ENCODE measurements around the gene FLNB.

FLNB gene

GRCh38 chr3:58191361-58191991 lies 183.3 kb downstream of the FLNB start:
- no peak overlapping the region for H3K4me3 ChIP-seq (ENCODE audit: low read depth in 1 of 2, low read length in 1 of 2)
- H3K27ac ChIP-seq, result no peak overlapping the region
- no peaks in the 10 kb centered on the region for H3K4me1 ChIP-seq (ENCODE audit: control insufficient read depth in 1 of 2, insufficient read depth in 1 of 2, low read depth in 1 of 2, low read length in 1 of 2)
- no peak for TF ChIP-seq CTCF (IDR thresholded peaks at IDR 0.05)
- no peaks in the 10 kb centered on the region for H3K27me3 ChIP-seq
- H3K36me3 ChIP-seq, result no peaks in the 10 kb centered on the region
- no peaks in the 10 kb centered on the region for H3K9me3 ChIP-seq

DNA sequence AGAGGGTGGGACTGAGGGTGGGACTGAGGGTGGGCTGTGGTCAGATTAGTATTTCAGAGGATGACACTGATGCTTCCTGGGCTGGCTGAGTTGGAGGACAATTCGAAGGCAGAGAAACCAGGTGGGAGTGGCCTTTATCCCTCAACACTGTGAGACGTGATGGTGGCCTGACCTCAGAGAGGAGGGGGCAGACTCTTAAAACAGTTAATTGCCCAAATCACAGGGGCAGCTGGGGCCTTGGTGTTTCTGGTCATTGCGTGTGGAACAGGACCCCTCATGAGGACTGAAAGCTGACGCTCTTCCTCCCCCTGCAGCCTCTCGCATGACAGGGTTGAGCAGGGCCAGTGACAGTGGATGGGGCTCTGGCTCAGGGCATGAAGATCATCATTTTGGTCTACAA lies 183.8 kb downstream of the FLNB start:
- Histone ChIP-seq H3K27ac (no peak overlapping the region), H3K36me3 (no peaks in the 10 kb centered on the region), H3K4me3 (ENCODE audit: low read depth in 1 of 2, low read length in 1 of 2) (no peak overlapping the region), H3K27me3 (no peaks in the 10 kb centered on the region), H3K4me1 (ENCODE audit: control insufficient read depth in 1 of 2, insufficient read depth in 1 of 2, low read depth in 1 of 2, low read length in 1 of 2) (no peaks in the 10 kb centered on the region), H3K9me3 (no peaks in the 10 kb centered on the region)
- TF ChIP-seq CTCF (IDR thresholded peaks at IDR 0.05), result no peak

- H3K9me3 ChIP-seq, result no peaks in the 10 kb centered on the region
- no peaks in the 10 kb centered on the region for H3K27me3 ChIP-seq
- H3K4me3 ChIP-seq (ENCODE audit: low read depth in 1 of 2, low read length in 1 of 2), result no peak overlapping the region
- no peak overlapping the region for H3K27ac ChIP-seq
- no peaks in the 10 kb centered on the region for H3K36me3 ChIP-seq
- no peaks in the 10 kb centered on the region for H3K4me1 ChIP-seq (ENCODE audit: control insufficient read depth in 1 of 2, insufficient read depth in 1 of 2, low read depth in 1 of 2, low read length in 1 of 2)
- TF ChIP-seq CTCF (IDR thresholded peaks at IDR 0.05), result no peak
These were observed 185.6 kb downstream of the FLNB start for GRCh38 chr3:58193682-58194407.

- no peaks in the 10 kb centered on the region for H3K4me1 ChIP-seq (ENCODE audit: control insufficient read depth in 1 of 2, insufficient read depth in 1 of 2, low read depth in 1 of 2, low read length in 1 of 2)
- H3K4me3 ChIP-seq (ENCODE audit: low read depth in 1 of 2, low read length in 1 of 2), result no peak overlapping the region
- no peak for TF ChIP-seq CTCF (IDR thresholded peaks at IDR 0.05)
- H3K27me3 ChIP-seq, result peaks cover 10% of the 10 kb centered on the region
- no peak overlapping the region for H3K27ac ChIP-seq
- no peaks in the 10 kb centered on the region for H3K9me3 ChIP-seq
- no peaks in the 10 kb centered on the region for H3K36me3 ChIP-seq
These were observed 189.4 kb downstream of the FLNB start for GRCh38 chr3:58197588-58197987.

DNA sequence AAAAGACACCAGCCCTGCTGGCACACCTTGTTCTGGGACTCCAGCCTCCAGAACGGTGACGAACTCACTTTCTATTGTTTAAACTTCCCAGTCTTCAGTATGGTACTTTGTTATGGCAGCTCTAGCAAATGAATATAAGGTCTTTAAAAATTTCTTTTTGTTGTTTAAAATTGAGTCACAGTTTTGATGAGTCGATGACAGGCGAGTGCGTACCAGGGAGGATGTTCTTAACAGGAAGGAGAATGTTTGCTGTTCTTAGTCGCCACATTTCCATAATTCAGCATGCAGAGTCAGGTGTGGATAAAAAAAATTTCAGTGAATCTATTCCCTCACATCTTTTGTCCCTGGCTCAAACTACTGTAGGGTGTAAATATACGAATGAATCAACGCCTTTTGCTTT lies 190.1 kb downstream of the FLNB start:
- peaks cover 10% of the 10 kb centered on the region for H3K27me3 ChIP-seq
- no peaks in the 10 kb centered on the region for H3K4me1 ChIP-seq (ENCODE audit: control insufficient read depth in 1 of 2, insufficient read depth in 1 of 2, low read depth in 1 of 2, low read length in 1 of 2)
- H3K36me3 ChIP-seq, result no peaks in the 10 kb centered on the region
- H3K27ac ChIP-seq, result no peak overlapping the region
- H3K9me3 ChIP-seq, result no peaks in the 10 kb centered on the region
- H3K4me3 ChIP-seq (ENCODE audit: low read depth in 1 of 2, low read length in 1 of 2), result no peak overlapping the region
- TF ChIP-seq CTCF (IDR thresholded peaks at IDR 0.05), result no peak
